Measurements from ENCODE around the gene GTF2IRD2.
"Not testable (repeated sequence)": the region's sequence is repeated elsewhere in the genome, so short reads cannot be mapped to it uniquely, and the experiment has no call there.

- TF ChIP-seq, protein P1, sequence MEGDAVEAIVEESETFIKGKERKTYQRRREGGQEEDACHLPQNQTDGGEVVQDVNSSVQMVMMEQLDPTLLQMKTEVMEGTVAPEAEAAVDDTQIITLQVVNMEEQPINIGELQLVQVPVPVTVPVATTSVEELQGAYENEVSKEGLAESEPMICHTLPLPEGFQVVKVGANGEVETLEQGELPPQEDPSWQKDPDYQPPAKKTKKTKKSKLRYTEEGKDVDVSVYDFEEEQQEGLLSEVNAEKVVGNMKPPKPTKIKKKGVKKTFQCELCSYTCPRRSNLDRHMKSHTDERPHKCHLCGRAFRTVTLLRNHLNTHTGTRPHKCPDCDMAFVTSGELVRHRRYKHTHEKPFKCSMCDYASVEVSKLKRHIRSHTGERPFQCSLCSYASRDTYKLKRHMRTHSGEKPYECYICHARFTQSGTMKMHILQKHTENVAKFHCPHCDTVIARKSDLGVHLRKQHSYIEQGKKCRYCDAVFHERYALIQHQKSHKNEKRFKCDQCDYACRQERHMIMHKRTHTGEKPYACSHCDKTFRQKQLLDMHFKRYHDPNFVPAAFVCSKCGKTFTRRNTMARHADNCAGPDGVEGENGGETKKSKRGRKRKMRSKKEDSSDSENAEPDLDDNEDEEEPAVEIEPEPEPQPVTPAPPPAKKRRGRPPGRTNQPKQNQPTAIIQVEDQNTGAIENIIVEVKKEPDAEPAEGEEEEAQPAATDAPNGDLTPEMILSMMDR (conservative IDR thresholded peaks at IDR 0.05), result not testable (repeated sequence)
- TF ChIP-seq EZH2 (IDR thresholded peaks at IDR 0.05; ENCODE audit: low read depth), result not testable (repeated sequence)
These were observed 38.2 kb upstream of the GTF2IRD2 start for GRCh38 chr7:74889518-74890129.

Measured in PC-9 (cell line).